Hepatocyte (in vitro differentiated cells): Measurements from ENCODE around the gene SPAG16. TPM values are rescaled to one million over a fixed set of nuclear protein-coding genes. Genes with fewer than 3 reads are reported as not detected.

ENCODE experiments used
- DNase-seq: peaks from one replicate; pipeline ENCODE4 v3.0.0-alpha.2; 2016; ENCODE audit warnings: low spot score
- H2AFZ ChIP-seq: fragments of 200-600 bp; sonication (generic); 2 replicates; pipeline ENCODE4 v1.6.0; 2016; ENCODE audit warnings: antibody characterized with exemption, mild to moderate bottlenecking
- H3K27ac ChIP-seq: fragments of 200-600 bp; sonication (generic); 2 replicates; pipeline ENCODE4 v1.5.1; 2016; ENCODE audit warnings: mild to moderate bottlenecking
- H3K27me3 ChIP-seq: fragments of 200-600 bp; sonication (generic); 2 replicates; pipeline ENCODE4 v1.6.1; 2016
- H3K36me3 ChIP-seq: fragments of 200-600 bp; sonication (generic); replicated peaks from 2 replicates; pipeline ENCODE4 v1.5.1; 2016; ENCODE audit warnings: low read depth; ENCODE audit not compliant: insufficient read depth
- H3K4me1 ChIP-seq: fragments of 200-600 bp; sonication (generic); 2 replicates; pipeline ENCODE4 v1.5.1; 2016; ENCODE audit warnings: mild to moderate bottlenecking, moderate library complexity; ENCODE audit not compliant: insufficient read depth
- H3K4me2 ChIP-seq: fragments of 200-600 bp; sonication (generic); 2 replicates; pipeline ENCODE4 v1.6.0; 2016
- H3K4me3 ChIP-seq: fragments of 200-600 bp; sonication (generic); 2 replicates; pipeline ENCODE4 v1.5.1; 2016; ENCODE audit warnings: mild to moderate bottlenecking
- H3K79me2 ChIP-seq: fragments of 200-600 bp; sonication (generic); 2 replicates; pipeline ENCODE4 v1.6.0; 2017; ENCODE audit warnings: mild to moderate bottlenecking
- H3K9me2 ChIP-seq: fragments of 200-600 bp; sonication (generic); replicated peaks from 2 replicates; pipeline ENCODE4 v1.6.0; 2017; ENCODE audit warnings: mild to moderate bottlenecking; ENCODE audit not compliant: insufficient read depth
- H3K9me3 ChIP-seq: fragments of 200-600 bp; sonication (generic); 2 replicates; pipeline ENCODE4 v1.5.1; 2016; ENCODE audit warnings: low read depth, mild to moderate bottlenecking
- H4K20me1 ChIP-seq: fragments of 200-600 bp; sonication (generic); 2 replicates; pipeline ENCODE4 v1.6.0; 2016; ENCODE audit warnings: mild to moderate bottlenecking; ENCODE audit not compliant: insufficient read depth, poor library complexity, severe bottlenecking
- CTCF ChIP-seq: fragments of 200-600 bp; sonication (generic); IDR thresholded peaks from 2 replicates; pipeline ENCODE4 v1.5.1; 2016; ENCODE audit warnings: antibody characterized with exemption, mild to moderate bottlenecking; ENCODE audit not compliant: poor library complexity
- EZH2 ChIP-seq: fragments of 200-600 bp; sonication (generic); IDR thresholded peaks from 2 replicates; pipeline ENCODE4 v1.6.1; 2016; ENCODE audit warnings: antibody characterized with exemption, mild to moderate bottlenecking, borderline replicate concordance
- EZH2phosphoT487 ChIP-seq: fragments of 200-600 bp; sonication (generic); IDR thresholded peaks from one replicate; pipeline ENCODE4 v1.6.1; 2018; ENCODE audit warnings: antibody characterized with exemption, mild to moderate bottlenecking, low read depth, moderate library complexity; ENCODE audit not compliant: unreplicated experiment, severe bottlenecking
- WGBS: methylation state at CpG from one replicate; pipeline ENCODE4 v1.1.6; 2016; ENCODE audit warnings: low lambda C conversion rate; ENCODE audit errors: missing lambda C conversion rate; 5-methylcytosine and 5-hydroxymethylcytosine counted together
- polyA plus RNA-seq: library from polyadenylated mRNA; unstranded; fragments of >200 nt; fragmentation: Nextera tagmentation; extraction: Ambion mirVana; gene quantifications from 2 replicates; pipeline ENCODE4 v1.2.1, GENCODE V29; 2016
- total RNA-seq: library from RNA; depleted of rRNA; stranded (reverse); fragments of >200 nt; gene quantifications from 2 replicates; pipeline ENCODE4 v1.2.3, GENCODE V29; 2014

SPAG16 gene
- total and polyA plus RNA-seq, 2 experiments from 2014 or later = 52.1 to 56.9 TPM

GRCh38 chr2:214127170-214127569 is 842.9 kb downstream of the SPAG16 start:
- Histone ChIP-seq H3K36me3 (no peaks in the 10 kb centered on the region), H3K9me2 (no peaks in the 10 kb centered on the region), H3K4me2 (no peak overlapping the region), H3K9me3 (no peaks in the 10 kb centered on the region), H4K20me1 (no peaks in the 10 kb centered on the region), H3K4me1 (no peaks in the 10 kb centered on the region), H3K79me2 (no peaks in the 10 kb centered on the region), H3K4me3 (no peak overlapping the region), H3K27me3 (no peaks in the 10 kb centered on the region), H3K27ac (no peak overlapping the region), H2AFZ (no peak overlapping the region)
- no peak for DNase-seq
- TF ChIP-seq EZH2 = no peak
- TF ChIP-seq EZH2phosphoT487 = no peak
- no peak for TF ChIP-seq CTCF

GRCh38 chr2:214127571-214127970 is 843.3 kb downstream of the SPAG16 start:
- TF ChIP-seq CTCF (no peak), EZH2phosphoT487 (no peak), EZH2 (no peak)
- Histone ChIP-seq H3K36me3 (no peaks in the 10 kb centered on the region), H3K4me3 (no peak overlapping the region), H3K9me3 (no peaks in the 10 kb centered on the region), H3K4me2 (no peak overlapping the region), H4K20me1 (no peaks in the 10 kb centered on the region), H3K9me2 (no peaks in the 10 kb centered on the region), H3K4me1 (no peaks in the 10 kb centered on the region), H3K27ac (no peak overlapping the region), H3K79me2 (no peaks in the 10 kb centered on the region), H2AFZ (no peak overlapping the region), H3K27me3 (no peaks in the 10 kb centered on the region)
- WGBS = 64% methylated on average over 1 of the region's 1 CpG
- DNase-seq = no peak

- Histone ChIP-seq H3K4me1 (no peaks in the 10 kb centered on the region), H3K36me3 (no peaks in the 10 kb centered on the region), H3K27ac (no peak overlapping the region), H2AFZ (no peak overlapping the region), H3K4me2 (no peak overlapping the region), H3K9me3 (no peaks in the 10 kb centered on the region), H3K79me2 (no peaks in the 10 kb centered on the region), H3K4me3 (no peak overlapping the region), H3K27me3 (no peaks in the 10 kb centered on the region), H3K9me2 (no peaks in the 10 kb centered on the region), H4K20me1 (no peaks in the 10 kb centered on the region)
- WGBS = 88% methylated on average over 1 of the region's 1 CpG
- TF ChIP-seq EZH2 = no peak
- no peak for TF ChIP-seq EZH2phosphoT487
- TF ChIP-seq CTCF = no peak
- no peak for DNase-seq
These were observed 843.8 kb downstream of the SPAG16 start for GRCh38 chr2:214128040-214128439.

- Histone ChIP-seq H3K27me3 (no peaks in the 10 kb centered on the region), H2AFZ (no peak overlapping the region), H3K9me2 (no peaks in the 10 kb centered on the region), H3K27ac (no peak overlapping the region), H3K4me3 (no peak overlapping the region), H3K79me2 (no peaks in the 10 kb centered on the region), H3K4me2 (no peak overlapping the region), H4K20me1 (no peaks in the 10 kb centered on the region), H3K36me3 (no peaks in the 10 kb centered on the region), H3K9me3 (no peaks in the 10 kb centered on the region), H3K4me1 (no peaks in the 10 kb centered on the region)
- WGBS = 64% methylated on average over 2 of the region's 2 CpGs
- TF ChIP-seq EZH2 = no peak
- no peak for TF ChIP-seq CTCF
- no peak for TF ChIP-seq EZH2phosphoT487
- DNase-seq = no peak
These were observed 845.9 kb downstream of the SPAG16 start for GRCh38 chr2:214130114-214130513.
